GM19395 (cell line): ENCODE data around the gene RGS14.
"Not testable (repeated sequence)": the region's sequence is repeated elsewhere in the genome, so short reads cannot be mapped to it uniquely, and the experiment has no call there.

Source experiments
- ATAC-seq: cut with Tn5 transposase; IDR thresholded peaks from one replicate; pipeline ENCODE4 v1.9.1; 2021; ENCODE audit warnings: mild to moderate bottlenecking, moderate library complexity; ENCODE audit not compliant: unreplicated experiment

RGS14 gene

GRCh38 chr5:177396807-177397206 is 39.1 kb downstream of the RGS14 start:
- no peak for ATAC-seq

- ATAC-seq: no peak
Measured at GRCh38 chr5:177397875-177398390, 40.2 kb downstream of the RGS14 start.

GRCh38 chr5:177399997-177400868 is 42.5 kb downstream of the RGS14 start, which contains the start of gene PFN3:
PFN3 (minus strand) TSS chr5:177400661; CDS start chr5:177400576, 85 bp downstream.
- ATAC-seq: no peak

GRCh38 chr5:177402271-177403043 is 44.7 kb downstream of the RGS14 start:
- no peak for ATAC-seq

- peak; percentile 39 for ATAC-seq
Measured at GRCh38 chr5:177403102-177403791, 45.5 kb downstream of the RGS14 start.

GRCh38 chr5:177403792-177404640 is 46.3 kb downstream of the RGS14 start:
- ATAC-seq: peak; percentile 84

- no peak for ATAC-seq
Measured at GRCh38 chr5:177404641-177405179, 47.0 kb downstream of the RGS14 start.

- ATAC-seq: no peak
Measured at GRCh38 chr5:177405312-177405711, 47.6 kb downstream of the RGS14 start.

GRCh38 chr5:177405805-177406204 is 48.1 kb downstream of the RGS14 start:
- no peak for ATAC-seq

GRCh38 chr5:177409043-177409801 is 51.5 kb downstream of the RGS14 start, which contains the start of gene F12:
F12 (minus strand) TSS chr5:177409564; CDS start chr5:177409527, 37 bp downstream.
- no peak for ATAC-seq

GRCh38 chr5:177410575-177410974 is 52.9 kb downstream of the RGS14 start:
- ATAC-seq: no peak

- peak; percentile 86 for ATAC-seq
Measured at GRCh38 chr5:177412603-177413233, 55.0 kb downstream of the RGS14 start.

- no peak for ATAC-seq
Measured at GRCh38 chr5:177414481-177414880, 56.8 kb downstream of the RGS14 start.

GRCh38 chr5:177417081-177417480 is 59.4 kb downstream of the RGS14 start:
- ATAC-seq: not testable (repeated sequence)

- ATAC-seq: no peak
Measured at GRCh38 chr5:177419046-177419445, 61.3 kb downstream of the RGS14 start.

GRCh38 chr5:177420472-177420871 is 62.7 kb downstream of the RGS14 start:
- ATAC-seq: not testable (repeated sequence)

- no peak for ATAC-seq
Measured at GRCh38 chr5:177421062-177421798, 63.5 kb downstream of the RGS14 start.
